HepG2 (cell line): ENCODE results near the gene SPAG5. TPM values are rescaled to one million over a fixed set of nuclear protein-coding genes. Genes with fewer than 3 reads are reported as not detected.
A peak's percentile ranks its signal among the peaks of the same experiment; 100 is the strongest.

Experiments used
- ARHGAP35 ChIP-seq: sonication (generic); formaldehyde crosslinking; IDR thresholded peaks from 2 replicates; pipeline ENCODE4 v1.9.0; 2022; ENCODE audit warnings: mild to moderate bottlenecking, inconsistent platforms, moderate library complexity, missing genetic modification reagents, borderline replicate concordance
- ATF7-NPFF ChIP-seq: sonication (generic); formaldehyde crosslinking; IDR thresholded peaks from 2 replicates; pipeline ENCODE4 v1.8.1; 2023; ENCODE audit warnings: mild to moderate bottlenecking, low read depth, missing genetic modification reagents, moderate library complexity
- FIP1L1 ChIP-seq: fragments of 200-400 bp; formaldehyde crosslinking; IDR thresholded peaks from 2 replicates; pipeline ENCODE4 v1.6.1; 2018; ENCODE audit warnings: low read depth, mild to moderate bottlenecking, low read length, moderate library complexity, borderline replicate concordance; ENCODE audit not compliant: insufficient read depth
- FOXA3 ChIP-seq: IDR thresholded peaks from 2 replicates; pipeline ENCODE4 v1.6.1; 2016; ENCODE audit warnings: missing genetic modification reagents, missing compliant biosample characterization
- FOXK2 ChIP-seq: fragments of 450-650 bp; IDR thresholded peaks from 2 replicates; pipeline ENCODE4 v1.6.1; 2016
- FOXO1 ChIP-seq: sonication (generic); formaldehyde crosslinking; IDR thresholded peaks from 2 replicates; pipeline ENCODE4 v1.4.0; 2020; ENCODE audit warnings: missing genetic modification reagents
- FOXP4 ChIP-seq: sonication (generic); formaldehyde crosslinking; IDR thresholded peaks from 2 replicates; pipeline ENCODE4 v1.4.0; 2020; ENCODE audit warnings: missing genetic modification reagents
- KLF13 ChIP-seq: sonication (generic); formaldehyde crosslinking; IDR thresholded peaks from 2 replicates; pipeline ENCODE4 v1.4.0; 2020; ENCODE audit warnings: mild to moderate bottlenecking, missing genetic modification reagents
- KMT2A ChIP-seq: sonication (generic); formaldehyde crosslinking; IDR thresholded peaks from 2 replicates; pipeline ENCODE4 v1.4.0; 2020; ENCODE audit warnings: missing genetic modification reagents
- MED13 ChIP-seq: sonication (generic); formaldehyde crosslinking; IDR thresholded peaks from 2 replicates; pipeline ENCODE4 v1.5.0; 2020; ENCODE audit warnings: missing genetic modification reagents
- MLLT10 ChIP-seq: sonication (generic); formaldehyde crosslinking; IDR thresholded peaks from 2 replicates; pipeline ENCODE4 v1.4.0; 2020; ENCODE audit warnings: missing genetic modification reagents
- MTA3 ChIP-seq: sonication (generic); formaldehyde crosslinking; IDR thresholded peaks from 2 replicates; pipeline ENCODE4 v1.4.0; 2020; ENCODE audit warnings: missing genetic modification reagents
- MYC ChIP-seq: sonication (generic); formaldehyde crosslinking; IDR thresholded peaks from 2 replicates; pipeline ENCODE4 v1.9.0; 2021; ENCODE audit warnings: missing genetic modification reagents, borderline replicate concordance
- PATZ1 ChIP-seq: sonication (generic); formaldehyde crosslinking; IDR thresholded peaks from 2 replicates; pipeline ENCODE4 v1.4.0; 2020; ENCODE audit warnings: missing genetic modification reagents
- PITX1 ChIP-seq: sonication (generic); formaldehyde crosslinking; IDR thresholded peaks from 2 replicates; pipeline ENCODE4 v1.5.1; 2020; ENCODE audit warnings: mild to moderate bottlenecking, missing genetic modification reagents
- POLR2G ChIP-seq: fragments of 200-400 bp; formaldehyde crosslinking; IDR thresholded peaks from 2 replicates; pipeline ENCODE4 v1.6.1; 2018; ENCODE audit warnings: mild to moderate bottlenecking, low read depth, low read length, moderate library complexity
- SAP130 ChIP-seq: IDR thresholded peaks from 2 replicates; pipeline ENCODE4 v1.6.1; 2016; ENCODE audit warnings: low read depth
- SCMH1 ChIP-seq: sonication (generic); formaldehyde crosslinking; IDR thresholded peaks from 2 replicates; pipeline ENCODE4 v1.9.0; 2021; ENCODE audit warnings: missing genetic modification reagents, mild to moderate bottlenecking, borderline replicate concordance
- TARDBP ChIP-seq: sonication (generic); formaldehyde crosslinking; IDR thresholded peaks from 2 replicates; pipeline ENCODE4 v1.8.0; 2022; ENCODE audit warnings: mild to moderate bottlenecking, missing genetic modification reagents
- U2AF2 ChIP-seq: fragments of 200-400 bp; formaldehyde crosslinking; IDR thresholded peaks from 2 replicates; pipeline ENCODE4 v1.6.1; 2017; ENCODE audit warnings: low read depth, mild to moderate bottlenecking, low read length
- ZBTB25 ChIP-seq: IDR thresholded peaks from 2 replicates; pipeline ENCODE4 v1.6.1; 2018; ENCODE audit warnings: missing genetic modification reagents
- ZNF101 ChIP-seq: sonication (generic); formaldehyde crosslinking; IDR thresholded peaks from 2 replicates; pipeline ENCODE4 v1.4.0; 2020; ENCODE audit warnings: mild to moderate bottlenecking, low read depth, missing genetic modification reagents, borderline replicate concordance
- ZNF296 ChIP-seq: sonication (generic); formaldehyde crosslinking; conservative IDR thresholded peaks from 2 replicates; pipeline ENCODE4 v1.5.0; 2020; ENCODE audit warnings: mild to moderate bottlenecking, missing genetic modification reagents
- ZNF547 ChIP-seq: sonication (generic); formaldehyde crosslinking; IDR thresholded peaks from 2 replicates; pipeline ENCODE4 v1.5.1; 2020; ENCODE audit warnings: mild to moderate bottlenecking, missing genetic modification reagents
- ZNF800 ChIP-seq: sonication (generic); formaldehyde crosslinking; IDR thresholded peaks from 2 replicates; pipeline ENCODE4 v1.4.0; 2020; ENCODE audit warnings: missing genetic modification reagents
- polyA plus RNA-seq, 8 experiments: library from polyadenylated mRNA; depleted of rRNA in 3 of 8; stranded (reverse) in 7 of 8; unstranded in 1 of 8; fragments of >200 nt; fragmentation: Illumina TruSeq in 4 of 8; extraction: Trizol in 4 of 8; gene quantifications; 2 replicates each; pipeline versions ENCODE4 v1.2.1 to v1.2.3, GENCODE V29; 2011 to 2016; ENCODE audit warnings: low read depth in 4 of 8, missing spikeins in 1 of 8, mixed read lengths in 1 of 8; ENCODE audit not compliant: insufficient read depth in 1 of 8
- total RNA-seq, 5 experiments: library from RNA; depleted of rRNA; stranded (reverse); fragments of >200 nt; fragmentation: Illumina TruSeq; extraction: Trizol; gene quantifications; 2 replicates each; pipeline ENCODE4 v1.2.3, GENCODE V29; 2016; ENCODE audit warnings: low read depth in 1 of 5

SPAG5 gene
- total and polyA plus RNA-seq, 2 of the 13 experiments (the other 11 are each of a cell fraction or from before 2014, with no cell fraction given): 41.4 to 98.0 TPM

- peak; percentile 84 for TF ChIP-seq PATZ1 (CRISPR knock-in tag)
- TF ChIP-seq FOXP4: no peak
- no peak for TF ChIP-seq ZNF296 (CRISPR knock-in tag)
- no peak for TF ChIP-seq ZNF101 (CRISPR knock-in tag)
- TF ChIP-seq MED13 (CRISPR knock-in tag): no peak
- no peak for TF ChIP-seq KLF13 (CRISPR knock-in tag)
- TF ChIP-seq FOXK2: peak; percentile 32; the same call in 1 of the 2 replicates
- TF ChIP-seq ZNF547: 0 out of 2 replicates have a peak, but pooled peaks have one; percentile 33
- peak; percentile 86 for TF ChIP-seq SAP130 (CRISPR knock-in tag)
- peak; percentile 35 for TF ChIP-seq MYC (CRISPR knock-in tag)
- TF ChIP-seq KMT2A (CRISPR knock-in tag): peak; percentile 36; the same call in 1 of the 2 replicates
- peak; percentile 44; the same call in 1 of the 2 replicates for TF ChIP-seq FOXO1 (CRISPR knock-in tag)
- TF ChIP-seq MLLT10: no peak
- TF ChIP-seq MTA3: no peak
- TF ChIP-seq FOXA3 (CRISPR knock-in tag): peak; percentile 22; the same call in 1 of the 2 replicates
- no peak for TF ChIP-seq ARHGAP35
- TF ChIP-seq U2AF2: no peak
- TF ChIP-seq TARDBP (CRISPR knock-in tag): no peak
- TF ChIP-seq POLR2G: no peak
- peak; percentile 17; the same call in 1 of the 2 replicates for TF ChIP-seq ATF7-NPFF (CRISPR knock-in tag)
- TF ChIP-seq ZNF800 (CRISPR knock-in tag): no peak
- no peak for TF ChIP-seq SCMH1 (CRISPR knock-in tag)
- no peak for TF ChIP-seq FIP1L1
- TF ChIP-seq PITX1: 0 out of 2 replicates have a peak, but pooled peaks have one; percentile 15
- no peak for TF ChIP-seq ZBTB25 (CRISPR knock-in tag)
Observed at GRCh38 chr17:28570716-28571360, 28.0 kb downstream of the SPAG5 start (continued).
